Right lobe of liver (tissue), 6 donors: ENCODE measurements around the gene SYCE3. TPM values are rescaled to one million over a fixed set of nuclear protein-coding genes. Genes with fewer than 3 reads are reported as not detected.

Experiments
- ATAC-seq, 4 donors: fragments of 200-7000 bp; cut with Tn5 transposase; one replicate each; pipeline ENCODE4 v1.9.1; 2020; ENCODE audit warnings: mild to moderate bottlenecking in 4 of 4, moderate library complexity in 4 of 4
- DNase-seq, 3 donors: peaks; one replicate each; pipeline ENCODE4 v3.0.0-alpha.2; 2020
- H3K27ac ChIP-seq, 3 donors: fragments of 200-600 bp; one replicate each; pipeline ENCODE4 v1.8.0; 2022
- H3K27me3 ChIP-seq, 2 donors: fragments of 200-600 bp; one replicate each; pipeline ENCODE4 v1.8.0; 2022
- H3K36me3 ChIP-seq, 4 donors: fragments of 200-600 bp; sonication (generic) in 1 of 4; one replicate each; pipeline versions ENCODE4 v1.5.1 to v1.8.0; 2017 to 2022; ENCODE audit warnings: control low read depth in 1 of 4
- H3K4me1 ChIP-seq, 4 donors: fragments of 200-600 bp; sonication (generic) in 1 of 4; one replicate each; pipeline versions ENCODE4 v1.5.1 to v1.8.0; 2017 to 2022; ENCODE audit warnings: control low read depth in 1 of 4
- H3K4me3 ChIP-seq, 3 donors: fragments of 200-600 bp; one replicate each; pipeline ENCODE4 v1.8.0; 2022
- H3K9me3 ChIP-seq, 4 donors: fragments of 200-600 bp; sonication (generic) in 1 of 4; one replicate each; pipeline versions ENCODE4 v1.5.1 to v1.8.0; 2017 to 2022; ENCODE audit warnings: control low read depth in 1 of 4
- CTCF ChIP-seq, 4 donors: fragments of 200-600 bp in 3 of 4; fragments of 450-650 bp in 1 of 4; IDR thresholded peaks; one replicate each; pipeline versions ENCODE4 v1.5.1 to v1.8.0; 2016 to 2022; ENCODE audit warnings: antibody characterized with exemption in 4 of 4, mild to moderate bottlenecking in 2 of 4
- POLR2A ChIP-seq: fragments of 450-650 bp; IDR thresholded peaks from one replicate; pipeline ENCODE4 v1.6.1; 2017; ENCODE audit warnings: antibody characterized with exemption, mild to moderate bottlenecking
- WGBS: methylation state at CpG from one replicate; pipeline ENCODE4 v1.1.6; 2018; ENCODE audit warnings: low coverage, low lambda C conversion rate; ENCODE audit not compliant: insufficient coverage; ENCODE audit errors: missing lambda C conversion rate; 5-methylcytosine and 5-hydroxymethylcytosine counted together
- intact Hi-C, 2 donors: fragments of 100-400 bp; cut with DNase I; formaldehyde crosslinking; loops; one replicate each; pipeline versions ENCODE4 v1.11.2 to v1.14.1; 2022
- total RNA-seq, 6 experiments: library from RNA; depleted of rRNA in 2 of 6; stranded (reverse); fragments of >200 nt in 2 of 6; fragmentation: NEBNext Ultra II Directional in 3 of 6; extraction: Animal tissue kit (Norgen Biotek cat#: 25700) in 3 of 6; gene quantifications; one replicate each; pipeline versions ENCODE4 v1.1.0 to v1.2.4, GENCODE V29; 2016 to 2023
- donor health status: DM: no; HTN: yes; CAD: no.
- donor health status: DM: no; HTN: no; CAD: no.
- donor health status: DM: no; HTN: no; CAD: no.
- donor health status: DM: no; HTN: yes; CAD: no.
- donor health status: DM: no; HTN: yes; CAD: no.

The SYCE3 gene
- total RNA-seq, 6 experiments from 2014 or later, result 3.3 to 4.7 TPM; not detected in 4

GRCh38 chr22:50560034-50560433 is 2.7 kb downstream of the SYCE3 start:
- Histone ChIP-seq H3K27ac (no peak overlapping the region), H3K4me1 (peaks cover 0 to 10% (median 4%) of the 10 kb centered on the region in 4 donors), H3K27me3 (no peaks in the 10 kb centered on the region), H3K9me3 (no peaks in the 10 kb centered on the region), H3K36me3 (no peaks in the 10 kb centered on the region), H3K4me3 (no peak overlapping the region)
- intact Hi-C loops, result no loop called here
- TF ChIP-seq POLR2A (no peak), CTCF (IDR thresholded peaks at IDR 0.05) (no peak)
- WGBS, result 84% methylated on average over 3 of the region's 3 CpGs
- DNase-seq, result no peak
- ATAC-seq, result no peak

GRCh38 chr22:50556703-50557102 is 6.0 kb downstream of the SYCE3 start:
- 85% methylated on average over 5 of the region's 5 CpGs for WGBS
- intact Hi-C loops, result no loop called here

GRCh38 chr22:50553310-50553709 is 9.4 kb downstream of the SYCE3 start:
- DNase-seq (peak in 1 of 3 donors; percentile 15), ATAC-seq (no peak)
- Histone ChIP-seq H3K27ac (no peak overlapping the region), H3K9me3 (no peaks in the 10 kb centered on the region), H3K27me3 (no peaks in the 10 kb centered on the region), H3K4me1 (peaks cover 0 to 8% (median 0%) of the 10 kb centered on the region in 4 donors), H3K36me3 (no peaks in the 10 kb centered on the region), H3K4me3 (no peak overlapping the region)
- WGBS, result 82% methylated on average over 8 of the region's 8 CpGs
- intact Hi-C loops, result loop anchor here in 1 of 2 donors (5.0 kb wide), 1 partner anchor 49 kb away; the partner anchor contains the start of gene MAPK8IP2
- TF ChIP-seq POLR2A (no peak), CTCF (IDR thresholded peaks at IDR 0.05) (no peak)

More at GRCh38 chr22:50556703-50557102, 6.0 kb downstream of the SYCE3 start:
- Histone ChIP-seq H3K27me3 (no peaks in the 10 kb centered on the region), H3K9me3 (no peaks in the 10 kb centered on the region), H3K4me1 (no peaks in the 10 kb centered on the region), H3K36me3 (no peaks in the 10 kb centered on the region), H3K27ac (no peak overlapping the region), H3K4me3 (no peak overlapping the region)
- no peak for TF ChIP-seq POLR2A
- TF ChIP-seq CTCF (IDR thresholded peaks at IDR 0.05), result no peak
- ATAC-seq (no peak), DNase-seq (no peak)

GRCh38 chr22:50551160-50551752 is 11.5 kb downstream of the SYCE3 start:
- DNase-seq, result peak in 1 of 3 donors; percentile 45
- WGBS, result 87% methylated on average over 6 of the region's 11 CpGs
- intact Hi-C loops, result loop anchor here in 1 of 2 donors (5.0 kb wide), 1 partner anchor 51 kb away; the partner anchor contains the start of gene MAPK8IP2
- Histone ChIP-seq H3K9me3 (no peaks in the 10 kb centered on the region), H3K4me3 (no peak overlapping the region), H3K4me1 (peaks cover 0 to 8% (median 0%) of the 10 kb centered on the region in 4 donors), H3K36me3 (no peaks in the 10 kb centered on the region), H3K27ac (no peak overlapping the region), H3K27me3 (no peaks in the 10 kb centered on the region)
- TF ChIP-seq CTCF (IDR thresholded peaks at IDR 0.05), result no peak
- no peak for TF ChIP-seq POLR2A
- ATAC-seq, result no peak
